ENCODE results near the gene ACKR3. TPM values are rescaled to one million over a fixed set of nuclear protein-coding genes. Genes with fewer than 3 reads are reported as not detected.

ACKR3 gene
- total RNA-seq, 1 donor from 2014 or later, result 70.6 TPM

GRCh38 chr2:236527159-236527630 is 42.4 kb upstream of the ACKR3 start:
- peak overlapping the region; percentile 69 for H3K27ac Mint-ChIP-seq
- H3K27me3 Mint-ChIP-seq (ENCODE audit: low read depth), result peaks cover 6% of the 10 kb centered on the region
- TF ChIP-seq, protein P1, sequence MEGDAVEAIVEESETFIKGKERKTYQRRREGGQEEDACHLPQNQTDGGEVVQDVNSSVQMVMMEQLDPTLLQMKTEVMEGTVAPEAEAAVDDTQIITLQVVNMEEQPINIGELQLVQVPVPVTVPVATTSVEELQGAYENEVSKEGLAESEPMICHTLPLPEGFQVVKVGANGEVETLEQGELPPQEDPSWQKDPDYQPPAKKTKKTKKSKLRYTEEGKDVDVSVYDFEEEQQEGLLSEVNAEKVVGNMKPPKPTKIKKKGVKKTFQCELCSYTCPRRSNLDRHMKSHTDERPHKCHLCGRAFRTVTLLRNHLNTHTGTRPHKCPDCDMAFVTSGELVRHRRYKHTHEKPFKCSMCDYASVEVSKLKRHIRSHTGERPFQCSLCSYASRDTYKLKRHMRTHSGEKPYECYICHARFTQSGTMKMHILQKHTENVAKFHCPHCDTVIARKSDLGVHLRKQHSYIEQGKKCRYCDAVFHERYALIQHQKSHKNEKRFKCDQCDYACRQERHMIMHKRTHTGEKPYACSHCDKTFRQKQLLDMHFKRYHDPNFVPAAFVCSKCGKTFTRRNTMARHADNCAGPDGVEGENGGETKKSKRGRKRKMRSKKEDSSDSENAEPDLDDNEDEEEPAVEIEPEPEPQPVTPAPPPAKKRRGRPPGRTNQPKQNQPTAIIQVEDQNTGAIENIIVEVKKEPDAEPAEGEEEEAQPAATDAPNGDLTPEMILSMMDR (IDR thresholded peaks at IDR 0.05; ENCODE audit: unreplicated experiment), result no peak
- no peak overlapping the region for H3K4me3 Mint-ChIP-seq
- H3K36me3 Mint-ChIP-seq, result no peaks in the 10 kb centered on the region
- peaks cover 22% of the 10 kb centered on the region for H3K4me1 Mint-ChIP-seq
- no peak for DNase-seq (ENCODE audit: low spot score in 2 of 2, unreplicated experiment in 2 of 2)
- H3K9me3 Mint-ChIP-seq, result no peaks in the 10 kb centered on the region

- TF ChIP-seq, protein P1 (IDR thresholded peaks at IDR 0.05; ENCODE audit: unreplicated experiment), result no peak
- no peak for DNase-seq (ENCODE audit: low spot score in 2 of 2, unreplicated experiment in 2 of 2)
- H3K4me3 Mint-ChIP-seq, result no peak overlapping the region
- H3K27me3 Mint-ChIP-seq (ENCODE audit: low read depth), result peaks cover 6% of the 10 kb centered on the region
- peaks cover 22% of the 10 kb centered on the region for H3K4me1 Mint-ChIP-seq
- H3K27ac Mint-ChIP-seq, result no peak overlapping the region
- H3K36me3 Mint-ChIP-seq, result no peaks in the 10 kb centered on the region
- H3K9me3 Mint-ChIP-seq, result no peaks in the 10 kb centered on the region
These were observed 40.0 kb upstream of the ACKR3 start for GRCh38 chr2:236529606-236530005.

- H3K4me3 Mint-ChIP-seq, result no peak overlapping the region
- TF ChIP-seq, protein P1 (IDR thresholded peaks at IDR 0.05; ENCODE audit: unreplicated experiment), result no peak
- H3K36me3 Mint-ChIP-seq, result no peaks in the 10 kb centered on the region
- no peak for DNase-seq (ENCODE audit: low spot score in 2 of 2, unreplicated experiment in 2 of 2)
- peaks cover 29% of the 10 kb centered on the region for H3K4me1 Mint-ChIP-seq
- H3K27me3 Mint-ChIP-seq (ENCODE audit: low read depth), result peaks cover 3% of the 10 kb centered on the region
- no peaks in the 10 kb centered on the region for H3K9me3 Mint-ChIP-seq
- no peak overlapping the region for H3K27ac Mint-ChIP-seq
These were observed 39.1 kb upstream of the ACKR3 start for GRCh38 chr2:236530512-236530911.

DNA sequence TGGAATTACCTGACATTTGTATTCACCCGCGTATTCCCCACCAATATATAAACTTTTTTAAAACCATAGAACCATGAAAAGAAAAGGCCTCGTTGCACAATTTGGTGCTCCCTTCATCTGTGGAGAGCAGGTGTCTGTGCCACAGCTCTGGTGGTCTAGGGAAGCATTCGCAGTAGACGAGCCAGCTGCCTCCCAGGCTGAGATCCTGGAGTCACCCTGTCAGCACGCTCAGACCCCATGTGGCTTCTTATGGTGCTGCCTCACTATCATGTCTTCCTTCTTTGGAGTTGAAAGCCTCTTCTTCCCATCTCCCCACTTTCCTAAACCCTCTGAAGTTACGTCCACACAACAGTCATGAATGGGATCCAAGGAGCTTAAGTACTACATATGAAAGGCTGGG is 38.4 kb upstream of the ACKR3 start:
- Mint-ChIP-seq H3K4me3 (no peak overlapping the region), H3K27me3 (ENCODE audit: low read depth) (peaks cover 2% of the 10 kb centered on the region)
- DNase-seq (ENCODE audit: low spot score in 2 of 2, unreplicated experiment in 2 of 2), result no peak

GRCh38 chr2:236531996-236532395 is 37.6 kb upstream of the ACKR3 start:
- Mint-ChIP-seq H3K4me3 (no peak overlapping the region), H3K4me1 (peaks cover 28% of the 10 kb centered on the region), H3K36me3 (no peaks in the 10 kb centered on the region), H3K27me3 (ENCODE audit: low read depth) (peaks cover 2% of the 10 kb centered on the region), H3K9me3 (no peaks in the 10 kb centered on the region), H3K27ac (no peak overlapping the region)
- DNase-seq (ENCODE audit: low spot score in 2 of 2, unreplicated experiment in 2 of 2), result no peak
- TF ChIP-seq, protein P1 (IDR thresholded peaks at IDR 0.05; ENCODE audit: unreplicated experiment), result no peak

More for the DNA sequence above, 38.4 kb upstream of the ACKR3 start:
- Mint-ChIP-seq H3K4me1 (peaks cover 33% of the 10 kb centered on the region), H3K9me3 (no peaks in the 10 kb centered on the region), H3K36me3 (no peaks in the 10 kb centered on the region), H3K27ac (no peak overlapping the region)
- TF ChIP-seq, protein P1 (IDR thresholded peaks at IDR 0.05; ENCODE audit: unreplicated experiment), result no peak

DNA sequence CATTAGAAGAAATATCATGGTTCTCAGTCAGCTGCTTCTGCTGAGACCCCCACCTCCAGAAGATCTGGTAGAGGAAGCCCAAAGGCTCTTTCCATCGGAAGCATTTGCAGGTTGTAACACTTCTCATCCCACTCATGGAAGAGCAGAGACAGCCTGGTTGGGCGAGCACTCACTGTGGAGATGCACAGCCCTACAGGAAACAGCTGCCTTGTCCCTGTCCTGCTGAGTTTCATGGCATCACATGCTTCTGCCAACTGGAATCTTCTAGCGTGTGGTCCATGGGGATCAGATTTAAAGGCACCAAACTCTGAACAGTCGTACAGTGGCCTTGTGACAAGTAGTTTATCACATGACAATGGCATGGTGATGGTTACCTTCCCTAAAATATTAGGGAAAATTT is 36.3 kb upstream of the ACKR3 start:
- TF ChIP-seq, protein P1 (IDR thresholded peaks at IDR 0.05; ENCODE audit: unreplicated experiment), result no peak
- Mint-ChIP-seq H3K27ac (no peak overlapping the region), H3K9me3 (no peaks in the 10 kb centered on the region), H3K36me3 (no peaks in the 10 kb centered on the region), H3K4me3 (no peak overlapping the region), H3K4me1 (peaks cover 20% of the 10 kb centered on the region), H3K27me3 (ENCODE audit: low read depth) (peaks cover 2% of the 10 kb centered on the region)
- DNase-seq (ENCODE audit: low spot score in 2 of 2, unreplicated experiment in 2 of 2), result no peak

Data from mesothelial cell of epicardium (in vitro differentiated cells).